ENCODE data around the gene ZDHHC9. TPM values are rescaled to one million over a fixed set of nuclear protein-coding genes. Genes with fewer than 3 reads are reported as not detected.

The ZDHHC9 gene
- total RNA-seq, 1 donor from 2014 or later: 4.2 TPM

- no peaks in the 10 kb centered on the region for H3K27me3 Mint-ChIP-seq
- H3K4me3 Mint-ChIP-seq: peak overlapping the region; percentile 77
- CTCF ChIA-PET: interaction anchor here (1.2 kb wide), 1 partner anchor 37 kb away, joined by 3 read pairs; no protein-coding TSS in a partner anchor
- POLR2A ChIA-PET: interaction anchor here (0.5 to 1.8 kb wide), 5 partner anchors 9 to 13 kb away, joined by 3 to 11 read pairs (median 4); no protein-coding TSS in a partner anchor
- ATAC-seq (ENCODE audit: low read depth) (no peak), DNase-seq (no peak)
- peaks cover 70% of the 10 kb centered on the region for H3K36me3 Mint-ChIP-seq (ENCODE audit: low read depth)
- peaks cover 64% of the 10 kb centered on the region for H3K4me1 Mint-ChIP-seq
- peak overlapping the region; percentile 85 for H3K27ac Mint-ChIP-seq
- no peak for TF ChIP-seq CTCF (IDR thresholded peaks at IDR 0.05)
- intact Hi-C loops (cut with micrococcal nuclease): no loop called here
- no peaks in the 10 kb centered on the region for H3K9me3 Mint-ChIP-seq
These were observed 58.3 kb downstream of the ZDHHC9 start for GRCh38 chrX:129785160-129785947.

- DNase-seq (no peak), ATAC-seq (ENCODE audit: low read depth) (no peak)
- Mint-ChIP-seq H3K36me3 (ENCODE audit: low read depth) (peaks cover 68% of the 10 kb centered on the region), H3K27me3 (no peaks in the 10 kb centered on the region), H3K9me3 (no peaks in the 10 kb centered on the region), H3K4me1 (peaks cover 68% of the 10 kb centered on the region), H3K4me3 (peak overlapping the region; percentile 53), H3K27ac (peak overlapping the region; percentile 96)
- no peak for TF ChIP-seq CTCF (IDR thresholded peaks at IDR 0.05)
- intact Hi-C loops (cut with micrococcal nuclease): loop anchor here (5.0 kb wide), 1 partner anchor 58 kb away; the partner anchor contains the start of gene ZDHHC9
- ChIA-PET CTCF (interaction anchor here (1.2 kb wide), 1 partner anchor 38 kb away, joined by 3 read pairs; no protein-coding TSS in a partner anchor), POLR2A (interaction anchor here (0.7 to 5.2 kb wide), 5 partner anchors 8 to 377 kb away, joined by 3 to 167 read pairs (median 6); no protein-coding TSS in a partner anchor)
These were observed 59.3 kb downstream of the ZDHHC9 start for GRCh38 chrX:129784371-129784770.

- peaks cover 60% of the 10 kb centered on the region for H3K36me3 Mint-ChIP-seq (ENCODE audit: low read depth)
- DNase-seq: no peak
- no peak for TF ChIP-seq CTCF (IDR thresholded peaks at IDR 0.05)
- H3K27me3 Mint-ChIP-seq: no peaks in the 10 kb centered on the region
- H3K4me3 Mint-ChIP-seq: peak overlapping the region; percentile 93
- intact Hi-C loops (cut with micrococcal nuclease): loop anchor here (5.0 kb wide), 1 partner anchor 59 kb away; the partner anchor contains the start of gene ZDHHC9
- H3K27ac Mint-ChIP-seq: peak overlapping the region; percentile 96
- no peaks in the 10 kb centered on the region for H3K9me3 Mint-ChIP-seq
- ChIA-PET POLR2A (interaction anchor here (0.7 to 18.0 kb wide), 7 partner anchors 13 to 106 kb away, joined by 3 to 261 read pairs (median 6); partner anchors contain the start of gene XPNPEP2), CTCF (interaction anchor here (0.7 to 1.1 kb wide), 2 partner anchors 11 to 46 kb away, joined by 3 read pairs; no protein-coding TSS in a partner anchor)
- peaks cover 71% of the 10 kb centered on the region for H3K4me1 Mint-ChIP-seq
- no peak for ATAC-seq (ENCODE audit: low read depth)
These were observed 60.4 kb downstream of the ZDHHC9 start for GRCh38 chrX:129783291-129783713.

GRCh38 chrX:129782706-129783105 lies 61.0 kb downstream of the ZDHHC9 start:
- POLR2A ChIA-PET: interaction anchor here (0.8 to 18.0 kb wide), 5 partner anchors 13 to 48 kb away, joined by 3 to 261 read pairs (median 48); partner anchors contain the start of gene XPNPEP2
- CTCF ChIA-PET: interaction anchor here (2.0 kb wide), 1 partner anchor 10 kb away, joined by 7 read pairs; no protein-coding TSS in a partner anchor
- H3K9me3 Mint-ChIP-seq: no peaks in the 10 kb centered on the region
- H3K36me3 Mint-ChIP-seq (ENCODE audit: low read depth): peaks cover 58% of the 10 kb centered on the region
- intact Hi-C loops (cut with micrococcal nuclease): loop anchor here (5.0 kb wide), 1 partner anchor 60 kb away; the partner anchor contains the start of gene ZDHHC9
- peak overlapping the region; percentile 93 for H3K4me3 Mint-ChIP-seq
- DNase-seq: no peak
- peak overlapping the region; percentile 96 for H3K27ac Mint-ChIP-seq
- no peak for TF ChIP-seq CTCF (IDR thresholded peaks at IDR 0.05)
- no peaks in the 10 kb centered on the region for H3K27me3 Mint-ChIP-seq
- H3K4me1 Mint-ChIP-seq: peaks cover 76% of the 10 kb centered on the region
- ATAC-seq (ENCODE audit: low read depth): no peak

All from activated B cell treated with CpG ODN at 0.5 μM for 24 hours (primary cell).